Astrocyte of the spinal cord (primary cell): ENCODE results near the gene TASP1.

Experiments used
- DNase-seq: peaks from one replicate; pipeline ENCODE4 v3.0.0; 2011; ENCODE audit warnings: low read depth, low spot score
- H3K4me3 ChIP-seq: 2 replicates; pipeline ENCODE4 v1.5.1; 2011; ENCODE audit warnings: low read depth, mild to moderate bottlenecking, low read length, moderate library complexity
- CTCF ChIP-seq: IDR thresholded peaks from 2 replicates; pipeline ENCODE4 v1.5.1; 2012; ENCODE audit warnings: low read depth, mild to moderate bottlenecking, low read length, inconsistent platforms
- in situ Hi-C: cut with HindIII; loops from 2 replicates; pipeline ENCODE4 v1.10.0; 2017; ENCODE audit warnings: low sequenced_read_pairs

The TASP1 gene

GRCh38 chr20:13588049-13588448 is 50.7 kb downstream of the TASP1 start:
- no peak for DNase-seq
- H3K4me3 ChIP-seq: no peak overlapping the region
- TF ChIP-seq CTCF: no peak
- in situ Hi-C loops: no loop called here

GRCh38 chr20:13587370-13587769 is 51.4 kb downstream of the TASP1 start:
- H3K4me3 ChIP-seq: no peak overlapping the region
- no peak for DNase-seq
- in situ Hi-C loops: no loop called here
- TF ChIP-seq CTCF: no peak

DNA sequence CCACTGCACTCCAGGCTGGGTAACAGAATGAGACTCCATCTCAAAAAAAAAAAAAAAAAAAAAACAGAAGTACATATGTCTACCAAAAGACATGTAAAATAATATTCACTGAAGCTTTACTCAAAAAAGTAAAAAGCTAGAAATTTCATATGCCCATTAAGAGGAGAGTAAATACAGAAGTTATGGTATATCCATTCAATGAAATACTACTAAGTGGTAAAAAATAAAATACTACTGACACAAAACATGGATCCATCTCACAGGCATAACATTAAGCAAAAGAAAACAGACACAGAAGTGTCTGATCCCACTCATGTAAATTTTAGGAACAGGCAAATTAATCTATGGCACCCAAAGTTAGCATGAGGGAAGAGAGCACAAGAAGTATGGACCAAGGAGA is 52.6 kb downstream of the TASP1 start:
- no peak for DNase-seq
- no peak for TF ChIP-seq CTCF
- in situ Hi-C loops: no loop called here
- no peak overlapping the region for H3K4me3 ChIP-seq

GRCh38 chr20:13581451-13581850 is 57.3 kb downstream of the TASP1 start:
- in situ Hi-C loops: no loop called here
- H3K4me3 ChIP-seq: no peak overlapping the region
- no peak for DNase-seq
- no peak for TF ChIP-seq CTCF

DNA sequence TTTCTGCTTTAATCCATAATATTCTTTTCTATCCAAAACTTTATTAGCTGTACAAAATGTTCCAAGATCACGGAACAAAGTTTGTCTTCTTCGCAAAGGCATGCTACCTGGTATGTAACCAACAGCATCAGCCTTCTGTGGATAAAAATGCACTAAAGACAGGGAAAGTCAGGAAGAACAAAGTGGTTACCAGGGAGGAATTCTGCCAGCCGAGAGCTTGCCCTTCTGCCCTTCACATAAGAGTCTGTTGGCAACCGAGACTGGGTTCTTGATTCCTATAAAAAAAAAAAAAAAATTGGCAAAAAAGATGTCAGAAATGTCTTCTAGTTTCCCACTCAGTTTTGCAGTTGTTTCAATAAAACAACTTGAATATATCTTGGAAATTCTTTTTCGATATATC is 58.0 kb downstream of the TASP1 start:
- no peak for DNase-seq
- no peak for TF ChIP-seq CTCF
- in situ Hi-C loops: no loop called here

GRCh38 chr20:13574071-13574470 is 64.7 kb downstream of the TASP1 start:
- no peak overlapping the region for H3K4me3 ChIP-seq
- in situ Hi-C loops: no loop called here
- no peak for TF ChIP-seq CTCF
- DNase-seq: no peak

More for the DNA sequence above, 58.0 kb downstream of the TASP1 start:
- H3K4me3 ChIP-seq: no peak overlapping the region

GRCh38 chr20:13571662-13572061 is 67.1 kb downstream of the TASP1 start:
- DNase-seq: no peak
- in situ Hi-C loops: no loop called here
- TF ChIP-seq CTCF: no peak
- H3K4me3 ChIP-seq: no peak overlapping the region
